Jurkat, Clone E6-1 (cell line): Measurements from ENCODE around the gene LIPC.

Source experiments
- DNase-seq: peaks from one replicate; pipeline ENCODE4 v3.0.0-alpha.2; 2011; ENCODE audit warnings: low read depth, low spot score
- H3K4me3 ChIP-seq: 2 replicates; pipeline ENCODE4 v1.5.1; 2011; ENCODE audit warnings: mild to moderate bottlenecking, low read length, control low read depth, moderate library complexity

Gene LIPC

DNA sequence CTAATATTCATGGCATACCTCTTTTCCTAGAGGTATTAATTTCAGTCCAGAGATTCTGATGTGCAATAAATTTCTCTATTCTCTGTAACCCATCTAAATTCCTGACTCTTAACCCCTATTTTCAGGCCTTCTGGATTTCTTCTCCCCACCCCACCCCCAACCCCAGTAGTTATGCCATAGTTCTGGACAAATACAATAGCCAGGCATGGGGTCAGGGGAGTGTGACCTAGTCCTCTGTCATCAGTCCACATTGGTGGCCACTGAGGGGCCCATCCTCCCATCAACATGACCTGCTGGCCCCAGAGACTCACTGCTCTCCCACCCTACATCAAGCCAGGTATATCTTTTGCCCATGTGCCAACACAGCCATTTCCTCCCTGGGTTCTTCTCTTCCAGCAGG, 3.8 kb upstream of the LIPC start:
- no peak overlapping the region for H3K4me3 ChIP-seq
- no peak for DNase-seq

DNA sequence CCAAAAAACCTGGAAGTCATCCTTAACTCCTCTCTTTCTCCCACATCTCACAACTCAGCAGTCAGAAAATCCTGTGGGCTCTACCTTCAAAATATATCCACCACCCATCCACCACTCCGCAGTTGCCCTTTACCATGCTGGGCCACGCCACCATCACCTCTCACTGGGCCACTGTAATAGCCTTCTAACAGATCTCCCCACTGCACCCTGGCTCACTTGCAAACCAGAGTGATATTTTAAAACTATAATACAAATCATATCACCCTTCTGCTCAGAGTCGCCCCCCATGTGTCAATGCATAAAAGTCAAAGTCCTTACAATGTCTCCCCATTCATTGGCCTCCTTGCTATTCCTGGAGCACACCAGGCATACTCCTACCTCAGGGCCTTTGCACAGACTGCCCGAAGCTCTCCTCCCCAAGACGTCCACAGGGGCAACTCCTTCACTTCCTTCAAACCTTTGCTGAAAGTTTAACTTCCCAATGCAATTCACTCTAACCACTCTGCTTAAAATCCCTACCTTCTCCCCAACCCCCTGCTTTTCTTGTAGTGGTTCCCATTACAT, 1.5 kb upstream of the LIPC start:
- no peak for DNase-seq
- H3K4me3 ChIP-seq: no peak overlapping the region

GRCh38 chr15:58432401-58432800, 610 bp downstream of the LIPC start:
- no peak for DNase-seq
- H3K4me3 ChIP-seq: no peak overlapping the region

- no peak overlapping the region for H3K4me3 ChIP-seq
These were observed 2.0 kb downstream of the LIPC start for GRCh38 chr15:58433597-58434333.

DNA sequence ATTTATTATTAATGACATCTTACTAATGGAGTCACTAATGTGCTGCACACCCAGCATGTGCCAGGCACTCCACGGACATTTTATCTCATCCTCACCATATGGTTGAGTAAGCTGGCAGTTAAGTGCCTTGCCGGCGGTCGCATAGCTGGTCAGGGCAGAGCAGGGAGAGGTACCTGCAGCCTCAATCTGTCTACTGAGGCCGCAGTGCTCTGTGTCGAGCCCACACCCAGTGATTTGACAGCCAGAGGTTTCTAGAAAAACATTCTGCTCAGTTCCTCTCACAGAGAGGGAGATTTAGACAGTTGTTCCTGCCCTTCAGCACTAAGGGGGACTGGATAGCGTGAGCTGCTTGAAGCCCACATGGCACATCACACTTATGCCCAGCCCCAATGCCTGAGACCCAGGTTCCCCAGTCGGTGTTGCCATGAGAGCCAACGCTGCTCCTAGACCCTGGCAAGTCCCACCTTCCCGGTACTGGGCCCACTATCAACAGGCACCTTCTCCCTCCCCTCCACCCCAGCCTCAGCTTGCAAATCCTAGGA, 2.6 kb downstream of the LIPC start:
- no peak overlapping the region for H3K4me3 ChIP-seq
- no peak for DNase-seq

More at GRCh38 chr15:58433597-58434333, 2.0 kb downstream of the LIPC start:
- DNase-seq: no peak

DNA sequence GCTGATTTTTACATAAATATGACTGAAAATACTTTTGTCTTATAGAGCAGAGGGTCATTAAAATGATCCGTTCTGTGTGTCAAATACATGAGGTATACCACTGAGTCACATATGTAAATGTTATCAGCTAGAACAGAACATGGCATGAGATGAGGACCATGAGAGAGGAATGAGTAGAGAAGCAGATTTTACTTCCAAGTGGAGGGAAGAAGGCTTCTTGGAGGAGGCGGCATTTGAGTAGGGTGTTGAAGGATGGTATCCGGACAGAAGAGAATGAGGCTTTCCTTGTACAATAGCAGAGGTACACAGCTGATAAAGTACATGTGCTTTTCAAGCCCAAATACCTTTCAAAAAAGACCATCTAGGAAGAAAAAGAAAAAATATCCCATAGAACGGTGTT, 4.8 kb downstream of the LIPC start:
- DNase-seq: no peak
- H3K4me3 ChIP-seq: no peak overlapping the region

DNA sequence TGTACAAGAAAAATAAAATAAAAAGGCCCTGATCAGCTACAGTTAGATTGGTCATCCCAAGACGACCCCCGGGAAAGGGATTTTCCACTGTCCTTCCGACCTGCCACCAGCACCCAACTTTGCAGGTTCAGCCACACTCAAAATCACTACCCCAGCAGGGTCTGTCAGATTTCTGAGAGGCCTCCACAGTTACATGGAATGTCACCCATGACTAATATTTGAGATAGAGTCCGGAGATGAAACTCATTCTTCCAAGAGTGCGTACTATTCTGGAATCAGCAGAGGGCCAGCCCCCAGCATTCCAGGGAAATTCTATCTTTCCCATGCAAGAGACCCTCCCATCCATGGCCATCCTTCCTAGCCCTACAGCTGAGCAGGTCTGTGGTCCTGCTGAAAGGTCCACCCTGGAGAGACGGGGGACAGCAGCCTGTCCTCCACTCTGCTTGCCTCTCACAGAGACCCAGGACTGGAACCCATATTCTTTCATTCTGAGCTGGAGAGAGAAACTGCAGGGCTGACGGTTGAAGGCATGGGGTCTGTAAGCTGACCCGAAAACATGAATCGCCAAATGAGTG, 5.8 kb downstream of the LIPC start:
- DNase-seq: no peak

GRCh38 chr15:58438111-58438510, 6.3 kb downstream of the LIPC start:
- DNase-seq: no peak

More for the DNA sequence above, 5.8 kb downstream of the LIPC start:
- no peak overlapping the region for H3K4me3 ChIP-seq

DNA sequence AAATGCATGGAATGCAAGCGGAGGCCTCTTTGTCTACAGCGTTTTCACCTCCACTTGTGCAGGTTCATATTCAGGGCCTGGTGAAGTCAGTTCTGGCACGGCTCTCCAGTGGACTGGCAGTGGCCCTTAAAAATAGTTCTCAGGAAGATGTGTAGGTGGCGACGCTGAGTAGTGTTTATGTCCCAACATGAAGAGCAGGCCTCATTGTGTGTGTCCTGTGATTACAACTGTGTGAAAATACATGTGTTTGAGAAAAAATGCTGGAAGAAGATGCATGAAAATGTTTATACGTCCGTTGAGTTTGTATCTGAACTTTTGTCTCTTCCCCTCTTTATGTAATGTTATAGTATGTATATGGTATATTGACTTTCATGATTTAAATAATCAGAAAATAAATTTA, 7.2 kb downstream of the LIPC start:
- H3K4me3 ChIP-seq: no peak overlapping the region
- DNase-seq: peak; percentile 75

More at GRCh38 chr15:58438111-58438510, 6.3 kb downstream of the LIPC start:
- H3K4me3 ChIP-seq: no peak overlapping the region

GRCh38 chr15:58440158-58440910, 8.5 kb downstream of the LIPC start:
- DNase-seq: no peak
- H3K4me3 ChIP-seq: no peak overlapping the region

GRCh38 chr15:58440922-58441321, 9.1 kb downstream of the LIPC start:
- no peak for DNase-seq
- H3K4me3 ChIP-seq: no peak overlapping the region

DNA sequence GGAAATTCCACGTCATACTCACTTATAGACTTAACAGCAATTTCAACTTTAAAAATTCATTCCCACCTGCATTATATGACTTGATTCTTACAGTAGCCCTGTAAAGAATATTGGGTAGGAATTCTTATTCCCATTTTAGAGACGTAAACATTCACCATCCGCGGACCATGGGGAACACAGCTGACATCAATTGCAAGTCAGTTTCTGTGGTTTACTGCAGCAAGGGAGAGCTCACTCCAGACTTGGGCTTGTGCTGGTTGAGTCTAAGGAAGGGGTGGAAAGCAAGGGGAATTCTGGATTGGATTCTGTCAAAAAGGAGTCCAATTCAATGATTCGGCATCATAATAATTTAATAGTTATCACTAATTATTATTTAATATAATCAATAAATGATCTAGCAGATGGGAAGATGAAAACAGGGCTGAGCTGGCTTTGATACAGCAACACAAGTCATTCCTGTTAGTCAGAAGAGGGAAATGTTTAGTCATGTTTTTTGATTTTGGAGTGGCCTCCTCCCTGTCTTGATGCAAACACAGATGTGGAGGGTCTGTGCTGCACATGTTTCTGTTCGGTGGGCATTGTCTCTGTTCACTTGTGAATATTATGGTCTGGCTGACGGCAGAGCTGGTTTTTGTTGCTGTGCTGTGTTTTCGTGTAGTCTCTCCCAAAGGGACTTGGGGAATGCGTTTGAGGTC, 9.7 kb downstream of the LIPC start:
- DNase-seq: no peak
- H3K4me3 ChIP-seq: no peak overlapping the region

DNA sequence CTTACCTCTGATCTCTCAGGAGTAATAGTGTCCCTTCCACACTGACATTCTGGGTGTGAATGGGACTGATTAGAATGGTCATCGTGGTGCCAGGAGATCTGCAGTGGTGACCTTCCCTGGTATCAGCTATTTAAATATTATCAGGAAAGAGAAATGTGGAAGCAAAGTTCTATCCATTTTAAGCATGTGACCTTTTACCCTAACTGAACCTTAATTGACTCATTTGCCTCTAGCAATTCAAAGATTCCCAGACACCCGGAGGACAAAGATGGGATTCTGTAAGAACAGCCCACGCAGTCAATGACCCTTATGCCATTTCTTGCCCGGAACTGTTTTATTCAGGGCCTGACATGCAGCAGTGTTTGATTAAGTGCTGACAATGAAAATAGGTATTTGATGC, 10.3 kb downstream of the LIPC start:
- no peak overlapping the region for H3K4me3 ChIP-seq
- no peak for DNase-seq

DNA sequence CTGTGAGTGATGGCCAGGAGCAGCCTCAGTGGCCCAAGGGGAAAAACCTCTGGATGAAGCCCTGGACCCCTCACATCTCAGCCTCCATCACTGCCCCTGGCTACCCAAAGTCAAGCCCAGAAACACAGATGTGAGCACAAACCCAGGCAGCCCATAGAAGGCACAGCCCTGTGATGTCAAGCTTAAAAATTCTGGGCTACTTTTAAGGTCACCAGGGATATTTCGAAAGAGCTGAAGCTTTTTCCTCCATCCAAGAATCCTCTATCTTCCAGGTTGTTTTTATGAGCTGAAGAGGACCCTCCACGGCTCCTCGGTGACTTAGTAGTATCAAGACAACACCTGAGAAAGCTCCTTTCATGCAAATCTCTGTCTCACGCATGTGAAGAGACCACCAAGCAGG, 11.5 kb downstream of the LIPC start:
- no peak overlapping the region for H3K4me3 ChIP-seq
- no peak for DNase-seq

- no peak for DNase-seq
These were observed 12.3 kb downstream of the LIPC start for GRCh38 chr15:58444056-58444455.

GRCh38 chr15:58444658-58445332, 13.0 kb downstream of the LIPC start:
- H3K4me3 ChIP-seq: no peak overlapping the region
- DNase-seq: no peak

More at GRCh38 chr15:58444056-58444455, 12.3 kb downstream of the LIPC start:
- no peak overlapping the region for H3K4me3 ChIP-seq

GRCh38 chr15:58445865-58446264, 14.1 kb downstream of the LIPC start:
- DNase-seq: no peak
- no peak overlapping the region for H3K4me3 ChIP-seq

DNA sequence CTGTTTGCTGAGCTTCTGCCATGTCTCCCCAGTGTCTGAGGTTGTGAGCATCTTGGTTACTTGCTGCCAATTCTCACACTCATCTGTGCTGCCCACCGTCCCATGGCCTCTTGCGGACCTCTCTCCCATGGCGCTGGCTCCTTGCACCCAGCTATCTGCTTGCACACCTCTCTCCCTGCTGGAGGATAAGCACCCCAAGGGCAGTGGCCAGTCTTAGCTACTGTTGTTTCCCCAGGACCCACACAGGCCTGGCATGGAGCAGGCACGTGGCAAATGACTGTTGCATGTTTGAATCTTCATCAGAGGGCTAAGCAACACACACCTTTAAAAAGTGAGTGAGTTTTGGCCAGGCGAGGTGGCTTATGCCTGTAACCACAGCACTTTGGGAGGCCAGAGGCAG, 14.7 kb downstream of the LIPC start:
- DNase-seq: no peak
- H3K4me3 ChIP-seq: no peak overlapping the region
